GM21737 (cell line): ENCODE data around the gene SLC16A12.

Source experiments
- ATAC-seq: cut with Tn5 transposase; IDR thresholded peaks from one replicate; pipeline ENCODE4 v1.9.1; 2021; ENCODE audit warnings: mild to moderate bottlenecking, moderate library complexity; ENCODE audit not compliant: unreplicated experiment

Gene SLC16A12

GRCh38 chr10:89535171-89536012 lies at the start of gene SLC16A12:
TSS of gene SLC16A12 (minus strand) at chr10:89535594. CDS start at chr10:89462578, 73,016 bp downstream.
- no peak for ATAC-seq

GRCh38 chr10:89582022-89582421 lies 46.6 kb upstream of the SLC16A12 start:
- ATAC-seq: no peak

- no peak for ATAC-seq
These were observed 44.8 kb upstream of the SLC16A12 start for GRCh38 chr10:89580243-89580642.

GRCh38 chr10:89576696-89577095 lies 41.3 kb upstream of the SLC16A12 start:
- no peak for ATAC-seq

GRCh38 chr10:89576022-89576421 lies 40.6 kb upstream of the SLC16A12 start:
- no peak for ATAC-seq

GRCh38 chr10:89575031-89575430 lies 39.6 kb upstream of the SLC16A12 start:
- no peak for ATAC-seq

- ATAC-seq: no peak
These were observed 39.0 kb upstream of the SLC16A12 start for GRCh38 chr10:89574368-89574767.

- ATAC-seq: no peak
These were observed 32.3 kb upstream of the SLC16A12 start for GRCh38 chr10:89567576-89568245.

- ATAC-seq: no peak
These were observed 31.6 kb upstream of the SLC16A12 start for GRCh38 chr10:89566992-89567391.

GRCh38 chr10:89566095-89566950 lies 30.9 kb upstream of the SLC16A12 start:
- no peak for ATAC-seq

- no peak for ATAC-seq
These were observed 29.8 kb upstream of the SLC16A12 start for GRCh38 chr10:89565180-89565579.

GRCh38 chr10:89563861-89564478 lies 28.6 kb upstream of the SLC16A12 start:
- ATAC-seq: no peak

- no peak for ATAC-seq
These were observed 27.9 kb upstream of the SLC16A12 start for GRCh38 chr10:89563311-89563710.

GRCh38 chr10:89556600-89556999 lies 21.2 kb upstream of the SLC16A12 start:
- no peak for ATAC-seq

GRCh38 chr10:89555688-89556445 lies 20.5 kb upstream of the SLC16A12 start:
- no peak for ATAC-seq

- ATAC-seq: no peak
These were observed 19.0 kb upstream of the SLC16A12 start for GRCh38 chr10:89554433-89554832.

- no peak for ATAC-seq
These were observed 17.8 kb upstream of the SLC16A12 start for GRCh38 chr10:89553064-89553734.

GRCh38 chr10:89552213-89552612 lies 16.8 kb upstream of the SLC16A12 start:
- no peak for ATAC-seq

- no peak for ATAC-seq
These were observed 15.1 kb upstream of the SLC16A12 start for GRCh38 chr10:89550509-89550908.

- ATAC-seq: no peak
These were observed 14.1 kb upstream of the SLC16A12 start for GRCh38 chr10:89549510-89549909.
